Astrocyte of the hippocampus (primary cell): ENCODE data around the gene PARD3B.

Experiments used
- DNase-seq: peaks from one replicate; pipeline ENCODE4 v3.0.0; 2011; ENCODE audit warnings: low read depth, low spot score

The PARD3B gene

DNA sequence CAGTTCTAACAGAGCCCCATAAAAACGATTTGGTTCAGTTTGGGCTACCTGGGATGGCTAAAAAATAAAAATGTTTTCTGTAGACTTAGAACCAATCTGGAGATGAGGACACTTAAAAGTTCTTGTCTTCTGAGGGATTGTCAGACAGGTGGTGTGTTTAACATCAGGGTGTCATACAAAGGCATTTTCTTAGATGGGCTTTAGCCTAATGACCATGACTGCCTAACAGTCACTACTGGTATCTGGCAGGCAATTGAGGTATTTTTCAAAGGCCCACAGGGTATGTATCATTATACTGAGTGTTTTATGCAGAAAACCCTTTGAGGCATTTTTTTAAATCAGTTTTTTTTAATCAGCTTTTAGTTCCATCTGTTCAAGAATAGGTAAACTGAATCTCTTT is 341.4 kb downstream of the PARD3B start:
- no peak for DNase-seq

DNA sequence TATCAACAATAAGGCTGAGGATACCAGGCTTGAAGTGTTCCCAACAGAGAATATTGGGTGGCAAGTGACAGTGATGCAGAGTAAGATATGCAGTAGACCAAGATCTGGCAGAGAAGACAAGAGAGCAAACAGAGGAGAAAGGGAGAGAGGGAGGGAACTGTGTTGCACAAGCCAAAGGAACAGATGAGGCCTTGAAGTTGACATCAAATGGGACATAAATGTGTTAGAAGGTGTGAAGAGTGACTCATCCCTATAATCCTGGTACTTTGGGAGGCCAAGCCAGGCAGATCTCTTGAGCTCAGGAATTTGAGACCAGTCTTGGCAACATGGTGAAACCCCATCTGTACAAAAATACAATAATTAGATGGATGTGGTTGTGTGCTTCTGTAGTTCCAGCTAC is 342.9 kb downstream of the PARD3B start:
- no peak for DNase-seq

DNA sequence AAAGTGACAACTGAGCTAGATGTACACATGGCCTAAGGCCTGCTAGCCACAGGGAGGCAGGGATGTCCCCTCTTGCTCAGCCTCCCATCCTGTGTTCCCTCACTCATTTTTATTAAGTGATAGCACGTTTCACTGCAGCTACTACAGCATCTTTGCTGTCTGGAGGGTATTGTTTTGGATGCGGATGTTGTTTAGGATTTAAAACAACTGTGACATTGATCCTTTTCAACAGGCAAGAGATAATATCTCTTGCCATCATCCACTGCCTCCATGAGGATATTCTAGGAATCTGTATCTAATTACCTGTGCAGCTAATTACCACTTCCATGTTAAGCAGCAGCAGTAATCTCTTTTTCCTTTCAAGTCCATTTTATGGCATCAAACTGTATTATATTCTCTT is 345.4 kb downstream of the PARD3B start:
- no peak for DNase-seq

DNA sequence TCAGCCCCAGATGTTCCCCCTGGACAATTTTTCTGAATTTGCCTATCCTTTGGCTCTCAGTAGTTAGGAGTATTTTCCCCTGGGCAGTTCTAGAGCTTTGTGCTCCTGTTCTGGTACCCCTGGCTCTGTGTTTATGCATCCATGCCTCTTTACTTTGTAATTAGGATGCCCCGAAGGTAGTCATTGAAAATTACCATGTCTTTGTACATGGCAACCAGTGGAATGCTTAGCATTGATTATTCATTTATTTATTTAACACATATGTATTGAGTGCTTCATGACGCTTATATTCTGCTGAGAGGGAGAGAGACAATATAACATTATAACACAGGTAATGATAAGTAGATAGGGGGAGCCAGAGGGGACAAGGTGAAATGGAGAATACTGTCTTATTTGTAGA is 346.5 kb downstream of the PARD3B start:
- no peak for DNase-seq

DNA sequence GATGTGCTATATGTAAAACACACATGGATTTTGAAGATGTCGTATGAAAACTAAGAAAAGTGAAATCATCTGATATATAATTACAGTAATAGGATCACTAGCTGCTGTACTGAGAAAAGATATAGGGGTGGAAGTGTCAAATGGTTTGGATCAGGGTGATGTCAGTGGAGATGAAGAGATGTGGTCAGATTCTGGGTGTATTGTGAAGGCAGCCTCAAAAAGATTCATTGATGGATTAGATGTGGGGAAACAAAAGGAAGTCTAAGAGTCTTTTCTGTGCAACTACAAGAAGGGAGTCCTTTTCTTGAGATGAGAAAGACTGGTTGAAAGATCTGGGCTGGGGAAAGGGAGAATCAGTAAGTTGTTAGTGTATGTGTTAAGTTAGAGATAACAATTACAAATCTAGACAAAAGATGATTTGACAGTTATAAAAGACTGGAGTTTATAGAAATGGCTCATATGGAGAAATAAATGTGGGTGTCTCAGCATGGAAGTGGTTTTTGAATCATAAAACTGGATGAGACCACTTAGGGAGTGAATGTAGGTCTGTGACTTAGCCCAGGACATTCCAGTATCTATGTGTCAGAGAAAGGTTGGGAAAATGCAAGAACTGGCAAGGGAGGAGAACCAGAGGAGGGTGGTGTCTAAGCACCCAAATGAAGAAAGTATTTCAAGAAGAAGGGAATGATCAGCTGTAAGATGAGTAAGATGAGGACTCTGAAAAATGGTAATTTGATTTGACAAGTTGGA is 347.4 kb downstream of the PARD3B start:
- peak; percentile 37 for DNase-seq

DNA sequence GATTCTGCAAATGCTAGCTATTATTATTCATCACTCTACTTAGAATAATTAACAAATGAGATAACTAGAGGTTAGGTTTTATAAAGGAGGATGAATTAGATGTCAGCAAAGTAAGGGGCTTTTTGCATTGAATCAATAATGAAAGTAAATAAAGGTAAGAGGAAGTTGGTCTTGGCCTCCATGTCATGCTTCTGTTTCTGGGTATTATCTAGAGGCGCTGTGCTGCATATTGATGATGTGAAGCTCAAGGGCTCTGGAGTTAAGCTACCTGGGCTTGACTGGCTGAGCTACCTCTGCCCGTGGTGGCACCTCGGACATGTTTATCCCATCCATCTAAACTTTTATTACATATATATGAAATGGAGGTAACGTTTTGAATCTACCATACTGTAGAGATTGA is 350.9 kb downstream of the PARD3B start:
- DNase-seq, result no peak

DNA sequence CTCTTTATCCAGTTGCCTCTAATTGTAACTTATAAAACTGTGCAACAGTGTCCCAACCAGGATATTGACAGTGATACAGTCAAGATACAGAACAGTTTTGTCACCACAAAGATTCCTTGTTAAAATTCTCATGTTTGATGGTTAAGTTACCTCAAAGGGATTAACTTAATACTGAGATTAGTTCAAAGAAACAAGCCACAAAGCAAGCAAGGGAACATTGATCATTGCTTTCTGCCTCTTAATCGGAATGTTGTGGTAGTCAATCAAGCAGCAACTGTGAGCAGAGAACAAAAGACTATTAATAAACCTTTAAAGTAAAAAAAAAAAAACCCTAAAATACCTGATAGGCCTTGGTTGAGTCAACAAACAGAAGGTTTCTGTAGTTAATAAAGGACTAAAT is 352.3 kb downstream of the PARD3B start:
- peak; percentile 17 for DNase-seq

DNA sequence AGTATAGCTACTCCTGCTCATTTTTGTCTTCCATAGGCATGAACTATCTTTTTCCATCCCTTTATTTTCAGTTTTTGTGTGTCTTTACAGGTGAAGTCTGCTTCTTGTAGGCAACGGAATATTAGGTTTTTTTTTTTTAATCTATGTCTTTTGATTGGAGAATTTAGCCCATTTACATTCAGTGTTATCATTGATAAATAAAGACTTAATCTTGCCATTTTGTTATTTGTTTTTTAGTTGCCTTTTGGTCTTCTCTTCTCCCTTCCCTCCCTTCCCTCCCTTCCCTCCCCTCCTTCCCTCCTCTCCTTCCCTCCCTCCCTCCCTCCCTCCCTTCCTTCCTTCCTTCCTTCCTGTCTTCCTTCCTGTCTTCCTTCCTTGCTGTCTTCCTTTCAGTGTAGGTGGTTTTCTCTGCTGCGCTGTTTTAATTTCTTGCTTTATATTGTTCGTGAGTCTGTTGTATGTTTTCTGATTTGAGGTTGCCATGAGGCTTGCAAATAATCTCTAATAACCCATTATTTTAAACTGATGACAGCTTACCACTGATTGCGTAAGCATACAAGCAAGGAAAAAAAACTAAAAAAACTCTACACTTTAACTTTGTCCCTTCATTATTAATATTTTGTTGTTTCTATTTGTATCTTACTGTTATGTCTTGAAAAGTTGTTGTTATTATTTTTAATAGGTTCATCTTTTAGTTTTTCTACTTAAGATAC is 353.8 kb downstream of the PARD3B start:
- DNase-seq, result no peak

DNA sequence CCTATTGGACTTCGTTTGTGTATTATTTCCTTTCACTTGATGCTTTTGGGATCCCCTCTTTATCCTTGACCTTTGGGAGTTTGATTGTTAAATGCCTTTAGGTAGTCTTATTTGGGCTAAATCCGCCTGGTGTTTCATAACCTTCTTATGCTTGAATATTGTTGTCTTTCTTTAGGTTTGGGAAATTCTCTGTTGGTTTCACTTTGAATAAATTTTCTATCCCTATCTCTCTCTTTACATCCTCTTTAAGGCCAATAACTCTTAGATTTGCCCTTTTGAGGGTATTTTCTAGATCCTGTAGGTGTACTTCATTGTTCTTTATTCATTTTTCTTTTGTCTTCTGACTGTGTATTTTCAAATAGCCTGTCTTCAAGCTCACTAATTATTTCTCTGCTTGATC is 354.7 kb downstream of the PARD3B start:
- DNase-seq, result no peak

DNA sequence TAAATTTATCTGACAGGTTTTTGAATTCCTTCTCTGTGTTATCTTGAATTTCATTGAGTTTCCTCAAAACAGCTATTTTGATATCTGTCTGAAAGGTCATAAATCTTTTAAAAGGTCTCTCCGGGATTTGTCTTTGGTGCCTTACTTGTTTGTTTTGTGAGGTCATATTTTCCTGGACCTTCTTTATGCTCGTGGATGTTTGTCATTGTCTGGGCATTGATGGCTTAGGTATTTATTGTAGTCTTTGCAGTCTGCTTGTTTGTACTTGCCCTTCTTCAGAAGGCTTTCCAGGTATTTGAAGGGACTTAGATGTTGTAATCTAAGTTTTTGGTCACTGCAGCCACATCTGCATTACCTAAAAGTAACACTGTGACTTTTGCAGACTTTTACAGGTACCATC is 355.2 kb downstream of the PARD3B start:
- no peak for DNase-seq

DNA sequence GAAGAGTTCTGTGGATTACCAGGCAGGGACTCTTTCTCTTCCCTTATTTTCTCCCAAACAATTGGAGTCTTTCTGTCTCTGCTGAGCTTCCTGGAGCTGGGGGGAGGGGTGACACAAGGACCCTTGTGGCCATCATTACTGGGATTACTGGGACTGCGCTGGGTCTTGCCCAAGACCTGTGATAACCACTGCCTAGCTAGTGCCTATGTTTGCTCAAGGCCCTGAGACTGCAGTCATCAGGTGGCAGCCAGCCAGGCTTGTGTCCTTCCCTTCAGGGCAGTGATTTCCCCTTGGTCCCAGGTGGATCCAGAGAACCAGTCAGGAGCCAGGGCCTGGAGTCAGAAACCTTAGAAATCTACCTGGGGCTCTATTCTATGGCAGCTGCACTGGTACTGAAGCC is 355.6 kb downstream of the PARD3B start:
- DNase-seq, result no peak

DNA sequence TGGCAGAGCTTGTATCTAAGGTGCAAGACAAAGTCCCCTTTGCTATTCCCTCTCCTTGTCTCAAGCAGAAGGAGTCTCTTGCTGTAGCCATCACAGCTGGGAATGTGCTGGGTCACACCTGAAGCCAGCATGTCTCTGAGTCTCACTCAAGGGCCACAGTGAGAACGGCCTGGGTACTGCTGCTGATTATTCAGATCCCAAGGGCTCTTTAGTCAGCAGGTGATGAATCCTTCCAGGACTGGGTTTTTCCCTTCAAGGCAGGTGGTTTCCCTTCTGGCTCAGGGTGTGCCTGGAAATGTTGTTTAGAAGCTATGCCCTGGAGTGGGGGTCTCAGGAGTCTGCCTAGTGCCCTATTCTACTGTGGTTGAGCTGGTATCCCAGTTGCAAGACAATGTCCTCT is 356.3 kb downstream of the PARD3B start:
- no peak for DNase-seq

DNA sequence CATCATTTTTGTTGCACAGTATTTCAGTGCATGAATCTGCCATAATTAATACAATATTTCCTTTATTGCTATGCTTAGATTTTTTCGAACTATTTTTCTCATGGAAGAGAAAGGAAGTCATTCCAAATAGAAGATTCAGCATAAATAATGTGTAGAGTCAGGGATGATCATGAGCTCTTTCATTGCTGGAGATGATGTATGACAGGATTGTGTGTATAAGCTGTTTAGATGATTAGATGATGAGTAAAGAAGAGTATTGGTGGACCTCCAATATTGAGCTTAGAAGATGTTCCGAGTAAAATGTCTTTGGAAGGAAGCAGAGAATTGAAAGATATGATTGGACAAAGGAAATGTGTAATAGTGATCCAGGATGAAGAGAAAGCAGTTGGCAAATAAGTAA is 364.5 kb downstream of the PARD3B start:
- DNase-seq, result no peak

DNA sequence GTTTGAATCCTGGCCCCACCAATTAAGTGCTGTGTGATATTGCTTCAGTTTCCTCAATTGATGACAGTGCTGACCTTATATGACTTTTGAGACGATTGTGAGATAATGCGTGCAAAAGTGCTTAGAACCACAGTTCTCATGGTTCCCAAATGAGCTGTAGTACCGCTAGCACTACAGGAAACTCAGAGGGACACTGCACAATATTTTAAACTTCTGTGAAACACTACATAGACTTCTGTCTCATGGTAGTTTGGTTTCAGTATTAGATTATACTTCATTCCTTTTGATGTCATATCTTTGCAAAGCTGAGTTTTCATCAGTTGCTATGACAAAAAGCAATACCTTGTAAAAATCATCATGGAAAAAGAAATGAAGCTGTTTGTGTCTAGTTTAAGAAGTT is 368.0 kb downstream of the PARD3B start:
- no peak for DNase-seq

DNA sequence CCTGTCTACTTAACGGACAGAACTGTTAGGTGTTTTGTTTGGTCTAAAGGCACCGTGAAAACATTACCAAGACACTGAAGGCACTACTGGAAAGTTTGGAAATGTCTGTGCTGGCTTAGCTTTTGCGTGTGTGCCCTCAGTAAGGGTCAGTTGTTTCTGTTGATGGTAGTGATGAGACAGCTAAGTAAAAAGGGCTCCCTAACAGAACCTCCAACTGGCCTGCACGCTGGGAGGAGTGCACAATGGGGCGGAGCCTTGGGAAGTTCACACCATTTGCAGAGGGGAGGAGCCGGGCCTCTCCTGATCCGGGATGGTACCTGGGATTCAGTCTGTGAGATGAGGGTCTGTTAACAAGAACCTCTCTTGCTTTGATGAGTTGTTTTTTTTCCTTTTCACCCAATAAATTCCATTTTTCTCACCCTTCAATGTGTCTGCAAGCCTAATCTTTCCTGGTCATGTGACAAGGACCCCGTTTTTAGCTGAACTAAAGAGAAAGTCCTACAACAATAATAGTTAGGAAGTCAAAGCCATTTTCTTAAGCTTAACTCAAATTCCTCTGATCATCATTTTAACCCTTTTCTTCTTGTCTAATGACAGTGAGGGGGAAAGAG is 368.7 kb downstream of the PARD3B start:
- no peak for DNase-seq

DNA sequence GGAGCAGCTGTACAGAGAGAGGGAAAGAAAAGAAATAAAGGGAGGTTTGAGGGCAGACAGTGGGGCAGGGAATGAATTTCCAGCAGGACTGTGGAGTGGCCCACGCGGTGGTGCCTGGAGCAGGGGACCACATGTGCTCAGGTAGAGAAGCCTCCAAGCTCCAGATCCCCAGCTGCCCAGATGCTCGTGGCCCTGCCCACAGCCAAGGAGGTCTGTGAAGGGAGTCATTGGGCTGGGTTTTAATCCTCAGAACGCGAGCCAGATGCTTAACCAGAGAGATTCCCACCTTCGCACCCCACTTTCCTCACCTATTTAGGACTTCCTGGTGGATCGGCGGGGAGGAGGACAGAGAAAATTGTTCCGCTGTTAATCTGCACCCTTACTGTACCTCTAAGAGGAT is 369.4 kb downstream of the PARD3B start:
- no peak for DNase-seq

DNA sequence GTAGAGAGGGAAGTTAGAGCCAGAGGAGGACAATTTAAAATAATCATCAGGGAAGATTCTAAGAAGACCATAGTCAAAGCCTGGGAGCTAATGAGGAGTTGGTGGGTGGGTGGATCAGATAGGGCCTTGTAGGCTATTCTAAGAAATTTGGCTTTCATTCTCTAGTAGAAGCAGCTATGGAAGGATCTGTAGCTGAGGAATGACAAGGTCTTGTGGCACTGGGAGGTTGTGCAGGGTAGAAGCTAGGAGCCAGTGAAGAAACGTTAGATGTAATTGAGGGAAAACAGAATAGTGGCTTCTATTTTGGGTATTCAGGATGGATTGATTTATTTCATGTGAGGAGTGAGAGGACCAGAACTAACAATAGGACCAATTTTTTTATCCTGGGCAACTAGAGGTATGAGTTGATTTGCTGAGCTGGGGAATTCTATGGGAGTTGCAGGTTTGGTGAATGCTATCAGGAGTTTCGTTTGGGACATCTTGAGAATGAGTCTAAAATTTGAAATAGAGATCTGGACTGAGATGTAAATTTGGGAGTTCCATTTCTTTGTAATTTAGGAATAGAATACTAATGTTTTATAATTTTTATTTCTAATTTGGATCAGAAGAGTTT is 371.9 kb downstream of the PARD3B start:
- no peak for DNase-seq

DNA sequence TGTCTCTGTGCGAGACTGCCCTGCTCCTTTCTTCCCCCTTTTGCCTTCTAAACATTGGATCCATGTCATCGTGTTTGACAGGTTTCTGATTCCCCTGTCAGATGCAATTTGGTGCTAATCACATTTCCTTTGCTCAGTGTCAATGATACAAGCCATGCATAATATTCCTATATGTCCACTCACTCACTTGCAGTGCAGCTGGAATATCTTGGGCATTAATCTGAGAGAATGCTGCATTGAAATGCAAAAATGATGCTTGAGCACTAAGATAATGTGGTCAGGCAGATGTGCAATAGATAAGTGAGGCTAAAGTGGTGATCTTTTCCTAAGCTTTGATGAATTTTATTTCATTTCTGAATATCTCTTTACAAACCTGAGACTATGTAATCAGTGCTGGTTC is 375.5 kb downstream of the PARD3B start:
- DNase-seq, result no peak

DNA sequence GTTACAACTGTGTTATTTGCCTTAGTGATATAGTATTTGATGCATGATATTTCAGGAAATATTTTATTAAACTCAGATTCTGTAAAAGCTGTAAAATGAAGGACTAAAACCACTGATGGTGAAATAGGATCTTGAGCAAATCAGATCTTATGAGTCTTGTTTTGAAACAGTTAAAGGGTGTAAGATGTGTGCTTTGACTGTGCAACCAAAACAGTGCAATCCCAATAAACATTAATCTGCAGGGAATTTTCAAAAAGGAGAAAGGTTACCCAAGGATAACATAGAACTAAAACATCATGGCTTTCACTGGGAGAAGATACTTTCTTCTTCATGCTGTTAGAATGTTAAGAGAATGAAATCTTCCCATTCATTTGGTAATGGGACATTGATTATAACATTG is 378.7 kb downstream of the PARD3B start:
- DNase-seq, result no peak

DNA sequence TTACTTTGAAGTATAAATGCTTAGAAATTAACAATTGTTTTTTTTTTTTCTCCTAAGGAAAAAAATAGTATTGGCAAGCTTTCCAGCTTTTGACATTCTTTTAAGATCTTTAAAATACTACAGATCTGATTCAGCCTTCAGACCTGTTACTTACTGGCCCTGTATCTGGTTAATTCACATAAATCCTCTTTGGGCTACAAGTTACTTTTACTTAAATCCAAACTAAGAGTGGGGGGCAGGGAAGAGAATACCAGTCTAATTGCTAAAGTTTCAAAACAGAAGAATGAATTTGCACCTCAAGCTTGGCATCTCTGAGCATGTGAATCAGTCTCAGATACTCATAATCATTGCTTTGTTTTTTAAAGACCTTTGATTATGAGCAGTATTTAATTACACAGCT is 386.3 kb downstream of the PARD3B start:
- peak; percentile 2 for DNase-seq

DNA sequence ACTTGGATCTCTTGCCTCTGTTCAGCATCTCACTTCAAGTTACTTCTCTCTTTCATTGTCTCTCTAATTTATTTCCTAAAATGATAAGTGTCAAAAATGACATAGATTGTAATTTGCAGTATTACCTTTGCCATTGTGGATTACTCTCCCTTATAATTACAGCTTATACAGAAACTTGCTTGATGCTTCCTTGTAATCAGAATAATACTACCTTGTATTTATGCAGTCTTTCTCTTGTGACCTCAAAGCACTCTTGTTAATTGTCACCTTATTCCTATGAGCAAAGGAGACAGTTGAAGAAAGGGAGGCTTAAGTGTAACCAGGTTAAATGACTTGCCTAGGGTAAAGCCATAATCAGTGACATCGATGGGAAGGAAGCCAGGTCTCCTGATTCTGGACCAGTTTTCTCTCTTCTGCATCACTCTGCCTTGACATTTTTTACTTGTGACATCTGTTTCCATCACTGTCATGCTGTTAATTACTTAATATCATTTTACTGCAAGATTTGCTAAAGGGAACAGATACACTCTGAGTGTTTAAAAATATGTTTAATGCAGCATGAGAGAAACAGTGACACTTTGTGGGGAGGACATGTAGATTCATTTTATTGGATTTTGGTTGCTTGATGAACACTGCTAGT is 388.6 kb downstream of the PARD3B start:
- no peak for DNase-seq

DNA sequence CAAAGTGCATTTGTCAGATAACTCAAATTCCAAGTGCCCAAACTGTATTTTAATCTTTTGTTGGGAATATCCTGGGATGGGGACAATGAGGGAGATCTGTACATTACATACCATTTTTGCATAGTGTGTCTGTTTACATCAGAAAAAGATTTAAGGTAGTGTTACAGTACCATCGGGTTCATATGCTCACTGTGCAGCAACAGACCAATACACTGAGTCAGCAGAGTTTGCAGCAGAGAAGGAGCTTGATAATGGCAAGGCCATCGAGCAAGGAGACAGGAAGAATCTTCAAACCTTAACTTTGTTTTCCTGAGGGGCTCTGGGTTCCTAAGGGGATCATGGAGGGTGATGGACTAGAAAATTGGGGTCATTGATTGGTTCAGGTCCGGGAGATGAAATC is 399.7 kb downstream of the PARD3B start:
- DNase-seq, result no peak
